Activated T-cell treated with anti-CD3 and anti-CD28 coated beads, Interleukin-2, amount 50 U/mL, for 24 hours (primary cell): ENCODE results near the gene GCLM.
"Not testable (repeated sequence)": the region's sequence is repeated elsewhere in the genome, so short reads cannot be mapped to it uniquely, and the experiment has no call there.

Experiments used
- DNase-seq: peaks from one replicate; pipeline ENCODE4 v3.0.0-alpha.2; 2020
- H3K27ac Mint-ChIP-seq: 2 replicates; pipeline ENCODE4 v1.8.0; 2020; ENCODE audit warnings: mild to moderate bottlenecking, mixed read lengths
- H3K27me3 Mint-ChIP-seq: 2 replicates; pipeline ENCODE4 v1.8.0; 2020; ENCODE audit warnings: mixed read lengths
- H3K36me3 Mint-ChIP-seq: 2 replicates; pipeline ENCODE4 v1.8.0; 2020; ENCODE audit warnings: low read depth, mixed read lengths
- H3K4me1 Mint-ChIP-seq: 2 replicates; pipeline ENCODE4 v1.8.0; 2020; ENCODE audit warnings: low read depth, mixed read lengths
- H3K4me3 Mint-ChIP-seq: 2 replicates; pipeline ENCODE4 v1.8.0; 2020; ENCODE audit warnings: mild to moderate bottlenecking, moderate library complexity, mixed read lengths
- H3K9me3 Mint-ChIP-seq: 2 replicates; pipeline ENCODE4 v1.8.0; 2020; ENCODE audit warnings: mixed read lengths

Gene GCLM

GRCh38 chr1:93909146-93910050 lies at the start of gene GCLM:
TSS of gene GCLM (minus strand) at chr1:93909430. CDS start at chr1:93909163, 267 bp downstream.
- peak within 1 kb of the TSS; percentile 91 for H3K27ac Mint-ChIP-seq
- H3K4me3 Mint-ChIP-seq: peak within 1 kb of the TSS; percentile 84
- peaks cover 38% of the 10 kb centered on the region for H3K4me1 Mint-ChIP-seq
- peaks cover 2% of the 10 kb centered on the region for H3K36me3 Mint-ChIP-seq
- no peaks in the 10 kb centered on the region for H3K27me3 Mint-ChIP-seq
- peak; percentile 95 for DNase-seq
- peaks cover 3% of the 10 kb centered on the region for H3K9me3 Mint-ChIP-seq

- H3K4me1 Mint-ChIP-seq: no peaks in the 10 kb centered on the region
Observed at GRCh38 chr1:93958726-93959100, 49.5 kb upstream of the GCLM start.

GRCh38 chr1:93958032-93958725 lies 48.9 kb upstream of the GCLM start:
- Mint-ChIP-seq H3K36me3 (peaks cover 5% of the 10 kb centered on the region), H3K27ac (no peak overlapping the region), H3K9me3 (peaks cover 24% of the 10 kb centered on the region)

More at GRCh38 chr1:93958726-93959100, 49.5 kb upstream of the GCLM start:
- peaks cover 23% of the 10 kb centered on the region for H3K9me3 Mint-ChIP-seq
- H3K36me3 Mint-ChIP-seq: peaks cover 5% of the 10 kb centered on the region
- H3K27me3 Mint-ChIP-seq: peaks cover 8% of the 10 kb centered on the region
- H3K4me3 Mint-ChIP-seq: no peak overlapping the region
- DNase-seq: no peak
- H3K27ac Mint-ChIP-seq: no peak overlapping the region

GRCh38 chr1:93955765-93956164 lies 46.5 kb upstream of the GCLM start:
- H3K4me3 Mint-ChIP-seq: no peak overlapping the region
- H3K9me3 Mint-ChIP-seq: peaks cover 45% of the 10 kb centered on the region

More at GRCh38 chr1:93958032-93958725, 48.9 kb upstream of the GCLM start:
- H3K27me3 Mint-ChIP-seq: peaks cover 8% of the 10 kb centered on the region
- no peaks in the 10 kb centered on the region for H3K4me1 Mint-ChIP-seq
- no peak for DNase-seq
- no peak overlapping the region for H3K4me3 Mint-ChIP-seq

GRCh38 chr1:93947002-93947686 lies 37.9 kb upstream of the GCLM start:
- not testable (repeated sequence) for H3K27ac Mint-ChIP-seq

More at GRCh38 chr1:93955765-93956164, 46.5 kb upstream of the GCLM start:
- Mint-ChIP-seq H3K27ac (no peak overlapping the region), H3K36me3 (peaks cover 10% of the 10 kb centered on the region), H3K27me3 (peaks cover 3% of the 10 kb centered on the region), H3K4me1 (no peaks in the 10 kb centered on the region)
- no peak for DNase-seq

GRCh38 chr1:93938461-93939145 lies 29.4 kb upstream of the GCLM start:
- no peaks in the 10 kb centered on the region for H3K4me1 Mint-ChIP-seq
- H3K27ac Mint-ChIP-seq: no peak overlapping the region
- no peak overlapping the region for H3K4me3 Mint-ChIP-seq
- DNase-seq: no peak
- H3K36me3 Mint-ChIP-seq: no peaks in the 10 kb centered on the region
- H3K9me3 Mint-ChIP-seq: peaks cover 35% of the 10 kb centered on the region
- H3K27me3 Mint-ChIP-seq: peaks cover 6% of the 10 kb centered on the region

More at GRCh38 chr1:93947002-93947686, 37.9 kb upstream of the GCLM start:
- not testable (repeated sequence) for H3K36me3 Mint-ChIP-seq, H3K4me1 Mint-ChIP-seq, H3K4me3 Mint-ChIP-seq, H3K27me3 Mint-ChIP-seq, DNase-seq
- peaks cover 20% of the 10 kb centered on the region for H3K9me3 Mint-ChIP-seq

GRCh38 chr1:93937997-93938396 lies 28.8 kb upstream of the GCLM start:
- no peak overlapping the region for H3K4me3 Mint-ChIP-seq
- H3K27me3 Mint-ChIP-seq: peaks cover 6% of the 10 kb centered on the region
- no peak overlapping the region for H3K27ac Mint-ChIP-seq
- peaks cover 37% of the 10 kb centered on the region for H3K9me3 Mint-ChIP-seq
- H3K36me3 Mint-ChIP-seq: no peaks in the 10 kb centered on the region
- no peak for DNase-seq
- H3K4me1 Mint-ChIP-seq: no peaks in the 10 kb centered on the region

- Mint-ChIP-seq H3K27ac (no peak overlapping the region), H3K4me3 (no peak overlapping the region), H3K4me1 (no peaks in the 10 kb centered on the region), H3K9me3 (peaks cover 24% of the 10 kb centered on the region), H3K27me3 (no peaks in the 10 kb centered on the region), H3K36me3 (no peaks in the 10 kb centered on the region)
- no peak for DNase-seq
Observed at GRCh38 chr1:93925206-93925605, 16.0 kb upstream of the GCLM start.

- no peak overlapping the region for H3K27ac Mint-ChIP-seq
- no peaks in the 10 kb centered on the region for H3K9me3 Mint-ChIP-seq
- no peaks in the 10 kb centered on the region for H3K27me3 Mint-ChIP-seq
- DNase-seq: no peak
- H3K4me3 Mint-ChIP-seq: no peak overlapping the region
- no peaks in the 10 kb centered on the region for H3K36me3 Mint-ChIP-seq
- no peaks in the 10 kb centered on the region for H3K4me1 Mint-ChIP-seq
Observed at GRCh38 chr1:93919780-93920179, 10.6 kb upstream of the GCLM start.

GRCh38 chr1:93917302-93917701 lies 8.1 kb upstream of the GCLM start:
- DNase-seq: no peak
- Mint-ChIP-seq H3K27me3 (no peaks in the 10 kb centered on the region), H3K27ac (no peak overlapping the region), H3K4me1 (no peaks in the 10 kb centered on the region), H3K9me3 (no peaks in the 10 kb centered on the region), H3K4me3 (no peak overlapping the region), H3K36me3 (no peaks in the 10 kb centered on the region)

- H3K9me3 Mint-ChIP-seq, H3K27ac Mint-ChIP-seq, DNase-seq, H3K27me3 Mint-ChIP-seq, H3K36me3 Mint-ChIP-seq, H3K4me3 Mint-ChIP-seq: not testable (repeated sequence)
- H3K4me1 Mint-ChIP-seq: peaks cover 29% of the 10 kb centered on the region
Observed at GRCh38 chr1:93910880-93911279, 1.6 kb upstream of the GCLM start.

GRCh38 chr1:93910305-93910704 lies 1.1 kb upstream of the GCLM start:
- H3K4me3 Mint-ChIP-seq: peak overlapping the region; percentile 84
- peaks cover 3% of the 10 kb centered on the region for H3K9me3 Mint-ChIP-seq
- peaks cover 2% of the 10 kb centered on the region for H3K36me3 Mint-ChIP-seq
- peaks cover 32% of the 10 kb centered on the region for H3K4me1 Mint-ChIP-seq
- no peaks in the 10 kb centered on the region for H3K27me3 Mint-ChIP-seq
- DNase-seq: no peak
- H3K27ac Mint-ChIP-seq: peak overlapping the region; percentile 89

GRCh38 chr1:93908394-93909145 lies 660 bp downstream of the GCLM start:
- Mint-ChIP-seq H3K4me3 (peak overlapping the region; percentile 83), H3K9me3 (peaks cover 3% of the 10 kb centered on the region), H3K36me3 (peaks cover 10% of the 10 kb centered on the region), H3K27ac (peak overlapping the region; percentile 88), H3K27me3 (no peaks in the 10 kb centered on the region), H3K4me1 (peaks cover 46% of the 10 kb centered on the region)
- DNase-seq: peak; percentile 77
